T-helper 17 cell (primary cell): ENCODE results near the gene CXCR6. TPM values are rescaled to one million over a fixed set of nuclear protein-coding genes. Genes with fewer than 3 reads are reported as not detected.
A peak's percentile ranks its signal among the peaks of the same experiment; 100 is the strongest.

Experiments used
- ATAC-seq: fragments of 150-1000 bp; cut with Tn5 transposase; 2 replicates; pipeline ENCODE4 v1.10.0; 2021; ENCODE audit warnings: mild to moderate bottlenecking, moderate library complexity
- DNase-seq, 3 donors: peaks; one replicate each; pipeline versions ENCODE4 v3.0.0 to v3.0.0-alpha.2; 2020 to 2021
- H3K9me3 ChIP-seq: one replicate; pipeline ENCODE4 v1.7.0; 2013; ENCODE audit warnings: low read length, mild to moderate bottlenecking; ENCODE audit not compliant: control insufficient read depth, poor library complexity, severe bottlenecking
- H3K27ac Mint-ChIP-seq: one replicate; pipeline ENCODE4 v1.8.0; 2022; ENCODE audit warnings: mild to moderate bottlenecking, moderate library complexity, mixed read lengths
- H3K27me3 Mint-ChIP-seq: one replicate; pipeline ENCODE4 v1.8.0; 2022; ENCODE audit warnings: mixed read lengths
- H3K36me3 Mint-ChIP-seq: one replicate; pipeline ENCODE4 v1.8.0; 2022; ENCODE audit warnings: low read depth, mixed read lengths
- H3K4me1 Mint-ChIP-seq: one replicate; pipeline ENCODE4 v1.8.0; 2022; ENCODE audit warnings: mild to moderate bottlenecking, mixed read lengths
- H3K4me3 Mint-ChIP-seq: one replicate; pipeline ENCODE4 v1.8.0; 2022; ENCODE audit warnings: mild to moderate bottlenecking, moderate library complexity, mixed read lengths
- total RNA-seq, 4 donors: library from RNA in 2 of 4; stranded (reverse) in 2 of 4; gene quantifications; one replicate each; pipeline ENCODE4 v1.2.3 and lab custom pipeline; 2022 to 2026

Gene CXCR6
- total RNA-seq, 2 donors from 2014 or later, result 2.0 to 4.4 TPM

GRCh38 chr3:45932112-45932511 is 11.2 kb upstream of the CXCR6 start:
- no peak overlapping the region for H3K27ac Mint-ChIP-seq
- no peak for ATAC-seq
- H3K36me3 Mint-ChIP-seq, result peaks cover 20% of the 10 kb centered on the region
- no peak for DNase-seq
- H3K27me3 Mint-ChIP-seq, result no peaks in the 10 kb centered on the region
- H3K9me3 ChIP-seq, result no peaks in the 10 kb centered on the region
- peaks cover 17% of the 10 kb centered on the region for H3K4me1 Mint-ChIP-seq
- no peak overlapping the region for H3K4me3 Mint-ChIP-seq

GRCh38 chr3:45933591-45933990 is 9.7 kb upstream of the CXCR6 start:
- Mint-ChIP-seq H3K36me3 (peaks cover 20% of the 10 kb centered on the region), H3K4me3 (no peak overlapping the region), H3K27me3 (no peaks in the 10 kb centered on the region), H3K27ac (no peak overlapping the region), H3K4me1 (peaks cover 20% of the 10 kb centered on the region)
- H3K9me3 ChIP-seq, result no peaks in the 10 kb centered on the region
- DNase-seq, result no peak
- ATAC-seq, result no peak

DNA sequence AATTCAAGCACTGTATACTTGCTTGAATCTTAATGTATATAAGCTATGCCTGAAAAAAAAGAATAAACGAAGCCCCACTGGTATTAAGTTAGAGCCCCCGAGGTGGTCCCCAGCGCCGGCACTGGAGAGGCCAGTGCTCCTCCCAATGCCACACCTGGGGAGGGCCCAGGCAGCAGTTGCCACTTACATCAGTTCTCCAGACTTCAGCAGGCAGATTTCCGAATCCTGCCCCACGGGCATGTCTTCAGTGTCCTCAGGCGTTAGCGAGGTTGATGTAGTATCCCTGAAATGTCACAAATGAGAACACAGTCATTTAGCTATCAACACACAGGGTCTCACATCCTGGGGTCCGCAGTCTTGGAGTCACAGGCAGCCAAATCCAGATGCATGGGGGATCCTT is 7.0 kb upstream of the CXCR6 start:
- DNase-seq (no peak), ATAC-seq (no peak)
- peaks cover 21% of the 10 kb centered on the region for H3K4me1 Mint-ChIP-seq
- H3K27ac Mint-ChIP-seq, result no peak overlapping the region
- no peaks in the 10 kb centered on the region for H3K9me3 ChIP-seq
- no peaks in the 10 kb centered on the region for H3K27me3 Mint-ChIP-seq
- peaks cover 14% of the 10 kb centered on the region for H3K36me3 Mint-ChIP-seq
- H3K4me3 Mint-ChIP-seq, result no peak overlapping the region

GRCh38 chr3:45937206-45938042 is 5.8 kb upstream of the CXCR6 start:
- DNase-seq (no peak), ATAC-seq (no peak)
- Mint-ChIP-seq H3K36me3 (peaks cover 14% of the 10 kb centered on the region), H3K27me3 (no peaks in the 10 kb centered on the region), H3K27ac (no peak overlapping the region), H3K4me1 (peaks cover 26% of the 10 kb centered on the region), H3K4me3 (no peak overlapping the region)
- no peaks in the 10 kb centered on the region for H3K9me3 ChIP-seq

GRCh38 chr3:45938043-45938435 is 5.2 kb upstream of the CXCR6 start:
- H3K27ac Mint-ChIP-seq, result no peak overlapping the region
- ATAC-seq, result no peak
- peaks cover 14% of the 10 kb centered on the region for H3K36me3 Mint-ChIP-seq
- no peak for DNase-seq
- no peaks in the 10 kb centered on the region for H3K9me3 ChIP-seq
- H3K4me3 Mint-ChIP-seq, result no peak overlapping the region
- H3K4me1 Mint-ChIP-seq, result peaks cover 31% of the 10 kb centered on the region
- no peaks in the 10 kb centered on the region for H3K27me3 Mint-ChIP-seq

GRCh38 chr3:45938864-45939263 is 4.4 kb upstream of the CXCR6 start:
- ATAC-seq, result peak; percentile 73
- H3K36me3 Mint-ChIP-seq, result peaks cover 13% of the 10 kb centered on the region
- no peak overlapping the region for H3K4me3 Mint-ChIP-seq
- peak overlapping the region; percentile 84 for H3K27ac Mint-ChIP-seq
- no peaks in the 10 kb centered on the region for H3K27me3 Mint-ChIP-seq
- peaks cover 38% of the 10 kb centered on the region for H3K4me1 Mint-ChIP-seq
- DNase-seq, result peak; percentile 59 to 77 (median 64)
- no peaks in the 10 kb centered on the region for H3K9me3 ChIP-seq

- Mint-ChIP-seq H3K27ac (peak overlapping the region; percentile 84), H3K36me3 (peaks cover 9% of the 10 kb centered on the region), H3K4me3 (no peak overlapping the region), H3K27me3 (no peaks in the 10 kb centered on the region), H3K4me1 (peaks cover 37% of the 10 kb centered on the region)
- DNase-seq (no peak), ATAC-seq (no peak)
- H3K9me3 ChIP-seq, result no peaks in the 10 kb centered on the region
Observed at GRCh38 chr3:45939341-45939771, 3.9 kb upstream of the CXCR6 start.

DNA sequence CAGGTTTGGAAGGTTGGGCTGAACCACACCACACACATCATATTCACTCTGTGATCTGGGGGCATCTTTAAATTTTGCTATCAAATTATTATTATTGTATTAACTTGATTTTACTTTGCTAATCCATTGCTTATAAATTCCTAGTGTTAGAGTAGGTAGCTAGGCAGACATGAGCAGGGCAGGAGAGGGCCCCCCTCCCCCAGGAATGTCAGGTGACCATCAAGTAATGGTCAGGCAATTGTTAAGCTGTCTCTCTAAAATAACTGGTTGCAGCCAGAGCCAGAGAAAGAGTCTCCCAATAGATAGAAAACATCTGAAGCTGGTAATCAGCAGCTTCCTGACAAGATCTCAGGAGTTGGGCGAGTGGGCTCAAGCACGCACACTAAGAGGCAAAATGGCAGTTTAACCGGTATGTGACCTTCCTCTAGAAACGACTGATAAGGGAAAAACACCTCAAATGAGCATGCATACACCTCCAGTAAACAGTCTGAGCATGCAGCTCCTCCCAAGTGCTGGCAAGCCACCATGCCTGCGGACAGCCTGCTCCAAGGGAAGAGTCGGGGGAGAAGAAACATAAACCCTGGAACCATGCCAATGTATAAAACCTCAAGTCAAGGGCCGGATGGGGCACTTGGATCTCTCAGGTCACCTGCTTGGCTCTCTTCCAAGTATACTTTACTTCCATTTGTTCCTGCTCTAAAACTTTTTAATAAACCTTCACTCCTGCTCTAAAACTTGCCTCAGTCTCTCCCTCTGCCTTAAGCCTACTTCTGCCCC is 3.1 kb upstream of the CXCR6 start:
- H3K4me1 Mint-ChIP-seq, result peaks cover 41% of the 10 kb centered on the region

DNA sequence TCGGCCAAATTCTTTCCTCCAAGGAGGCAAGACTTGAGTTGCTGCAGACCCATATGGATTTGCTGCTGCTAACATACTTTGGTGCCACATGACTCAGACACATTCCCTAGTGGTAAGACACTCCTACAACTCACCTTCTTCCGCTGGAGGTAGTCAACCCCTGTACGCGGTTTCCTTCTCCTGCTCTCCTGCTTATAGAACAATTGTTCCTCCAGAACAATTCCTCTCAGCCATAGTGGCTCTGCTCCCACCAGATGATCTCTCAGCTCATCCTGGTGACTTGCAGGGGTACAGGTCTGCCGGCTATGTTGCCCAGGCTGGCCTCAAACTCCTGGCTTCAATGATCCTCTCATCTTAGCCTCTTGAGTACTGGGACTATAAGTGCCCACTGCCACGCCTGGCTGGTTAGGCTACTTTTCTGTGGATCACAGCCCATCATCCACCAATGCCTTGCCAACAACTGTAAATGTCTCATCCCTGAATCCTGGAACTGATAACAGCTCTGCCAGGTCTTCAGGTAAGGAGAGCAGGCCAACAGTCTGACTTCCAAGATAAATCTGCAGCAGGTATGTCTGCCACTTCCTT is 2.4 kb upstream of the CXCR6 start:
- no peaks in the 10 kb centered on the region for H3K9me3 ChIP-seq
- ATAC-seq, result no peak
- no peak overlapping the region for H3K4me3 Mint-ChIP-seq
- no peaks in the 10 kb centered on the region for H3K27me3 Mint-ChIP-seq
- peaks cover 43% of the 10 kb centered on the region for H3K4me1 Mint-ChIP-seq
- H3K36me3 Mint-ChIP-seq, result no peaks in the 10 kb centered on the region
- no peak for DNase-seq
- H3K27ac Mint-ChIP-seq, result peak overlapping the region; percentile 37

More for the DNA sequence above, 3.1 kb upstream of the CXCR6 start:
- DNase-seq, result no peak
- Mint-ChIP-seq H3K27ac (peak overlapping the region; percentile 84), H3K36me3 (peaks cover 6% of the 10 kb centered on the region), H3K4me3 (no peak overlapping the region), H3K27me3 (no peaks in the 10 kb centered on the region)
- no peaks in the 10 kb centered on the region for H3K9me3 ChIP-seq
- ATAC-seq, result no peak

- DNase-seq (no peak), ATAC-seq (no peak)
- peak overlapping the region; percentile 92 for H3K27ac Mint-ChIP-seq
- peak overlapping the region; percentile 64 for H3K4me3 Mint-ChIP-seq
- H3K9me3 ChIP-seq, result no peaks in the 10 kb centered on the region
- peaks cover 48% of the 10 kb centered on the region for H3K4me1 Mint-ChIP-seq
- no peaks in the 10 kb centered on the region for H3K36me3 Mint-ChIP-seq
- H3K27me3 Mint-ChIP-seq, result no peaks in the 10 kb centered on the region
Observed at GRCh38 chr3:45942051-45942825, 1.0 kb upstream of the CXCR6 start.

GRCh38 chr3:45944830-45945620 is 1.8 kb downstream of the CXCR6 start:
- no peaks in the 10 kb centered on the region for H3K9me3 ChIP-seq
- peak overlapping the region; percentile 54 for H3K4me3 Mint-ChIP-seq
- peak overlapping the region; percentile 92 for H3K27ac Mint-ChIP-seq
- H3K36me3 Mint-ChIP-seq, result peaks cover 3% of the 10 kb centered on the region
- H3K27me3 Mint-ChIP-seq, result no peaks in the 10 kb centered on the region
- ATAC-seq (peak; percentile 40), DNase-seq (no peak)
- H3K4me1 Mint-ChIP-seq, result peaks cover 42% of the 10 kb centered on the region

DNA sequence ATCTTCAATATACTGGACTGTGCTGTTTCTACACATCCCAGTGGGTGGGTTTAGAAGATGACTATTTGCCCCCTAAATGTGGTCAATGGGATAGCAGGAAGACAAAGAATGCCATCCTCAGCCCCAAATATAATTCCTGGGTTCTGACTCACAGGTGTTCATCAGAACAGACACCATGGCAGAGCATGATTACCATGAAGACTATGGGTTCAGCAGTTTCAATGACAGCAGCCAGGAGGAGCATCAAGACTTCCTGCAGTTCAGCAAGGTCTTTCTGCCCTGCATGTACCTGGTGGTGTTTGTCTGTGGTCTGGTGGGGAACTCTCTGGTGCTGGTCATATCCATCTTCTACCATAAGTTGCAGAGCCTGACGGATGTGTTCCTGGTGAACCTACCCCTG is 3.0 kb downstream of the CXCR6 start:
- no peaks in the 10 kb centered on the region for H3K9me3 ChIP-seq
- DNase-seq (no peak), ATAC-seq (no peak)
- H3K36me3 Mint-ChIP-seq, result peaks cover 3% of the 10 kb centered on the region
- peaks cover 53% of the 10 kb centered on the region for H3K4me1 Mint-ChIP-seq
- no peak overlapping the region for H3K4me3 Mint-ChIP-seq
- H3K27me3 Mint-ChIP-seq, result no peaks in the 10 kb centered on the region
- H3K27ac Mint-ChIP-seq, result peak overlapping the region; percentile 92
